ENCODE results near the gene PYGO2.
"Not testable (repeated sequence)": the region's sequence is repeated elsewhere in the genome, so short reads cannot be mapped to it uniquely, and the experiment has no call there.

PYGO2 gene

DNA sequence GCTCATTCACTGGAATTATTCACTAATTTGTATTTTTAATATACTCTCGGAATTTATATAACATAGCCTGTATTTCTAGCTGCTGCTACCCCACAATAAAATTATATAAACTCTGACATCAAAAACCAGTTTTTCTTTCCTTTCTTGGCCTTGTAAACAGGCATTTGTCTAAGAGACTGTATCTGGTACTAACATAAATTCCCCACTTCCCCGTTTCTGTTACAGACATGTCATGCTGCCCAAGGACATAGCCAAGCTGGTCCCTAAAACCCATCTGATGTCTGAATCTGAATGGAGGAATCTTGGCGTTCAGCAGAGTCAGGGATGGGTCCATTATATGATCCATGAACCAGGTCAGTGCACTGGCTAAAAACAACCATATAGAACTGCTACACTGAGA, 16.2 kb upstream of the PYGO2 start:
- DNase-seq = not testable (repeated sequence)

- peak; percentile 82 for DNase-seq
These were observed 14.0 kb upstream of the PYGO2 start for GRCh38 chr1:154975409-154976059.

DNA sequence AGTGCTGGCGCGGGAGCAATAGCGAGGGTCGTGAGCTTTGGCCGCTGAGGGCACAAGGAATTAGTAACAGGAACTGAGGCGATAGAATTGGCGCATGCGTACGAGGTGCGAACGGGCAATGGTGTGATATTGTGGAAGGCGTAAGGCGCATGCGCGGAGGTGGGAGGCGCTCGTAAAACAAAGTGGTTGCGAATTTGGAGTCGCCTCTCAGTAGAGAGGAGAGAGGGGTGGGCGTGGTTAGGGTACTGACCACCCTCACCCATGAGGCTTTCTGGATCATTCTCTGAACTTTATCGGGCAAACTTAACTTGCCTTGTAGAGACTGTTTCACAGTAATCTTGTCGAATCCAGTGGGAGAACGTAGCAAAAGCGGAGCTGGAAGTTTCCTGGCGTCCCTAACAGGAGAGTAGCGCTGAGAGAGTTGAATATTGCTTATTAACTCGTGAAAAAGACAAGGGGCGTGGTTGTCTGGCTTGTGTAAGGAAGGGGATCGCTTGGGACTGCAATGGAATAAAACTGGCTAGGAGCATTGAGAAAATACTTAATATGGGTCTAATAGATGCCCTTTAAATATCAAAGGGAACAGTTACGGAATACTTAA, 13.3 kb upstream of the PYGO2 start:
- DNase-seq = peak; percentile 94

DNA sequence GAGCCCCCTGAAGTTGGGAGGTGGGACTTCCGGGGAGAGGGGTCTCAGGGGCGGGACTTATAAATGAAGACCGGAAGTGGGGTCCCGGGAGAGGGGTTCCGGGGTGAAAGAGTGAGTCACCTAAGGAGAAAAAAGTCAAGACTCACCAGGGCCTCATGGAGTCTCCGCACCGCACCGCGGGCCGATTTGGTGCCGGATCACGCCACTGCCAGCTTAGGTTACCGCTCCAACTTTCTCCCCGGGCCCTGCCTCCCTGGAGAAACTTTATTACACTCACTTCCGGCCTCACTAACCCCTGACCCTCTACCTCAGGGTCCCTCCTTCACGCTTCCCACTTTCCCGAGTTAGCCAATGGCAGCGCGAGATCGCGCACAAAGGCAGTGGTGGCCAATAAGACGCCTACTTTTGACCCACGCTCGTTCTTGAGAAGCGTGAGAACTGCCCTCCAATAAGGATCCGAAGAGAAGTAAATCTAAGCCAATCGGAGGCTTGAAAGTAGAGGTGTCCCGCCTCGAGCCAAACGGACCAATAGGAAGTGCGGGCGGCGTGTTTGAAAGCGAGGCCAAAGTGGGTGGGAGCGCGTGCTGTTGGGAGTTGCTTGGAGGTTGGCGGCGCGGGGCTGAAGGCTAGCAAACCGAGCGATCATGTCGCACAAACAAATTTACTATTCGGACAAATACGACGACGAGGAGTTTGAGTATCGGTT, 12.7 kb upstream of the PYGO2 start, which contains the start of gene CKS1B:
Gene CKS1B (plus strand): TSS at position 580 of the 706 bp plus-strand sequence. CDS start 65 bp downstream, at position 645.
- peak; percentile 95 for DNase-seq

DNA sequence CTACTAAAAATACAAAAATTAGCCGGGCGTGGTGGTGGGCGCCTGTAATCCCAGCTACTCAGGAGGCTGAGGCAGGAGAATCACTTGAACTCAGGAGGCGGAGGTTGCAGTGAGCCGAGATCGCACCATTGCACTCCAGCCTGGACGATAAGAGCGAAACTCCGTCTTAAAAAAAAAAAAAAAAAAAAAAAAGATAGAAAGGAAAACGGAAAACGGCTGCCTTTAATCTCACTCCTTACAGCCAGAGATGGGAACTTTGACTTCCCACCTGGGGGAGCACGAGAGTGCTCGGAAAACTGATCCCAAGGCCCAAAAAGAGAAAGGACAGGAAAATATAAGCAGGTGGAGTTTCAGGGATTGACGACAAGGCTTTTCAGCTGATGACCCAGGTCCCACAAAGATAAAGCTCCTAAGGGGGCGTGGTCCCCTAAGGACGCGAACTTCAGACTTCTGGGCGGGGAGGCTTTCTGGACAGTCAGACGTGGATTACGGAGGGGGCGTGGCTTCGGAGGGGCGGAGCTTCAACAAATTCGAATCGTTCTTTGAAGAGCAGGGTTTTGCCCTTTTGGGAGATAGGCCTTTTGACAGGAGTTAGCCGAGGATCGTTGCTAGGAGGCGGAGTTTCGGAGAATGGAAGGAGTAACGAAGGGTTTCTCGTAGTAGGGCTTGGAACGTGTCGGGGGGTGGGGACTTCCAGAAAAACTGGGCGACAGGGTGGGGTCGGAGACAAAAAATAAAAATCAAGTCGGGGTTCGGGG, 11.9 kb upstream of the PYGO2 start:
- peak; percentile 98 for DNase-seq

DNA sequence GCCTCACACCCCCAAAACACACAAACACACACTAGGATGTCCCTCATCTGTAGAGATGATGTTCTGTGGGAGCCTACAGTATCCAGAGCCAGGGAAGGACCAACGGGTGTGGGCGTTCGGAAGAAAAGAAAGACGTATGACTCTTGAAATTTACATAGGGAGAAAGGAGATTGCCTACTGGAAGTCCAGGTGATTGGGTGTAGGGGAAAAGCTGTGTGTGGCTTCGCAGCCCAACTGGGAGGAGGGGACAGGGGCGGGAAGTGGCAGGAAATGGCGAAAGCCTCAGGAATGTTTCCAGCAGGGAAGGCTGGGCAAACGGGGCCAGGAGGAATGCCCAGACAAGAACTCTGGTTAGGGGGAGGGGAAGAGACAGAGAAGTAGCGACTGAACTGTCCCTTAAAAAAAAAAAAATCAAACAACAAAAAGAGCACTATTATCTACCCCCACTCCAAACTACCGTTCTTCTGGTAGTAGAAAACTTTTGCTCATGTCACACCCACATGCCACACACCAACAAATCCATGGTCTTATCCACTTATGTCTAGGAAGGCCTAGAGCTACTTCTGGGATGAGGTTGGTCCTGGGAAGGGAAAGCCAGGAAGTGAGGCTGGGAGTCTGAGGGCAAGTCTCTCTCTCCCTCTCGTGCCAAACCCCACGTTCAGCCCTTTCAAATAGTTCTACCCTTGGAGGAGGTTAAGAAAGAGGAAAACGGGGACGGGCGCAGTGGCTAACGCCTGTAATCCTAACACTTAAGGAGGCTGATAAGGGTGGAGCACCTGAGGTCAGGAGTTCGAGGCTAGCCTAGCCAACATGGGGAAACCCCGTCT, 11.1 kb upstream of the PYGO2 start:
- DNase-seq = no peak

GRCh38 chr1:154972213-154972516, 10.6 kb upstream of the PYGO2 start:
- DNase-seq = no peak

DNA sequence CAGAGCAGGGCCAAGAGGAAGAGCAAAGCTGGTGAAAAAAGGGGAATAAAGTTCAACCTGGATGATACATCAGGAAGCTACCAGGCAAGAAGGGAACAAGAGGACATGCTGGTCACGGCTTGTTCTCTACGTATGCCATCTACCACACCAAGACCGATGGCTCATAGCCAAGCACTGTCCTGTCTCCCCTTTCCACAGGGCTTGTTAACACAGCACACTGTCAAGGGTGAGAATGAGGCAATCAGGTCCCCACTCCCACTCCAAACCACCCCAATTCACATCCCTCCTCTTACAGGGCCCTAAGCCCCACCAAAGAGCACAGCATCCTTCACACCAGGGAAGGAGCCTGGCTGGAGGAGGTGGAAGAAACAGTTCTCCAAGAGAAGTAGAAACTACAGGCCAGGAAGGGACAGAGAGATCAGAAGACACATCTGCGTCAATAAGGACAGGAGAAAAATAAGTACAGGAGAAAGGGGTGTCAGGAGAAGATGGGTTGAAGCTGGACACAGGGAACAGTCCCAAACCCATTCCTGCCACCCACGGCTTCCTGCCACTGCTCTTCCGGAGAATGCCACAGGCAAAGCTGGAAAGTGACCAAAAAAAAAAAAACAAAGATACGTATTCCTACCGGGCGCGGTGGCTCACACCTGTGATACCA, 9.9 kb upstream of the PYGO2 start:
- DNase-seq = no peak

DNA sequence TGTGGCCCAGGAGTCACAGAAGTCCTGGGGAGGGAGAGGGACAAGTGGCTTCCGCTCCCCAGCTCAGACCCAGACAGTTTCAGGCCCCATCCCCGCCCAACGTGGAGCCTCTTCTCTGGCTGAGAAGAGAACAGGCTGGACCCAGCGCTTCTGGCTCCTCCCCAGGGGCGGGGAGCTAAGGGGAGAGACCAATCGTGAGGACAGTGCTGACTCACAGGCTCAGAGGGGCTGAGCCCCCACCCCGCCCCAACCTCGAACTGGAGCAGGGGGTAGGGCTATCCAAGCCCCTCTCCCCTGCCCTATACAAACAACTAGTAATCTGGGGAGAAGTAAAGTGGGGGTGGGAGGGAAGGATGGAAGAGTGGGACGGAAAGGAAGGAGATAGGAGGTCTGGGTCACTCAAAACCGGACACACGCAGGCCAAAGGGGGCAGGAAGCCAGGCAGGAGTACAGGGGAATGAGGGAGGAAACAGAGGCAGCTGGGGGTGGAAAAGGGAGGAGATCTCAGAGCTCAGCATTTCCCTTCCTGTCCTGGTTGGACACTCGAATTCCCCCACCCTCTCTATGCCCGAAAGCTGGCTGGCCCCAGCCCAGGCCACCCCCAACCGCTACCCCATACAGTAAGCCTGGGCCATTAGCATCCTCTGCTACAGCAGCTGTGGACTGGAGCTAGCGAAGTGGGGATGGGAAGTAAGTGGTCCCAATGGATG, 9.2 kb upstream of the PYGO2 start, which contains the start of gene SHC1:
Gene SHC1 (minus strand): TSS at position 117 of the 710 bp plus-strand sequence. CDS start 221 bp downstream, outside the sequence.
- peak; percentile 70 for DNase-seq

DNA sequence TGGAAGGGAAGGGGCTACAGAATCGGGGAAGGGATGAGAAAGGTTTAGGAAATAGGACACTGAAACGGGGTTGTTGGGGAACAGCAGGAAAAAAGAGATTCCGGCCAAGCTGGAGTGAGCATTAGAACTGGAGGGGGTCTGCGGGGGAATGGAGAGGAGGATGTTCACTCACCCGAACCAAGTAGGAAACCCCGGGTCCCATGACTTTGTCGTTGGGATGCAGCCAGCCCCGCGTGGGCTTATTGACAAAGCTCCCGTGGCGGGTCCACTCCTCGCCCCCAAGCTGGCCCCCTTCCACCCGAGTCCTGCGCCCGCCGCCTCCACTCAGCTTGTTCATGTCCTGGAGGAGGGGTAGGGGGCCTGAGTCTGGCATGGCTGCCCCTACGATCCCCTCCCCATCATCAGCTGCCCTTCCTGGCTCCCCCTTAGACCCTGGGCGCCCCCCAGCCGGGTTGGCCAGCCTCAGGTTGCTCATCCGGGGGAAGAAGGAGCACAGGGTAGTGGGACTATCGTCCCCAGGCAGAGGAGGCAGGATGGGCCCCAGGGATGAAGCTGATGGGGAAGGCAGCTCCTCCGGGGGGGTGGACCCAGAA, 8.4 kb upstream of the PYGO2 start:
- no peak for DNase-seq

- no peak for DNase-seq
These were observed 7.7 kb upstream of the PYGO2 start for GRCh38 chr1:154969246-154969645.

DNA sequence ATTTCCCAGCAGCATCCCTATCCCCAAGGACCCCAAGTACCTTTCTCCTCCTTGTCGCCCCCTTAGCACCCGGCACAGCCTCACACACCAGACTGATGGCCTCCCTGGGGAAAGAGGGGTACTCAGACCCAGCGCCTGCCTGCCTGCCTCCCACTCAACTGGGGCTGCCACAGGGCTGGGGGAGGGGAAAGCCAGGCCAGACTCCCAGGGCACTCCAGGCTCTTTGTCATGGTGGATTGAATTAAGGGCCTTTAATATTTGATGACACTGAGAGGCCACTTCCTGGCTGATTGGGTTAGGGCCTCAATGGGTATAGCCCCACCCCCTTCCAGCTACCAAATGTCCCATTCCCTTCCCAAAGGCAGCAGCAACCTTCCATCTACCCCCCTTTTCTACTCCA, 7.1 kb upstream of the PYGO2 start:
- DNase-seq = no peak

- DNase-seq = no peak
These were observed 5.9 kb upstream of the PYGO2 start for GRCh38 chr1:154967331-154967950.

DNA sequence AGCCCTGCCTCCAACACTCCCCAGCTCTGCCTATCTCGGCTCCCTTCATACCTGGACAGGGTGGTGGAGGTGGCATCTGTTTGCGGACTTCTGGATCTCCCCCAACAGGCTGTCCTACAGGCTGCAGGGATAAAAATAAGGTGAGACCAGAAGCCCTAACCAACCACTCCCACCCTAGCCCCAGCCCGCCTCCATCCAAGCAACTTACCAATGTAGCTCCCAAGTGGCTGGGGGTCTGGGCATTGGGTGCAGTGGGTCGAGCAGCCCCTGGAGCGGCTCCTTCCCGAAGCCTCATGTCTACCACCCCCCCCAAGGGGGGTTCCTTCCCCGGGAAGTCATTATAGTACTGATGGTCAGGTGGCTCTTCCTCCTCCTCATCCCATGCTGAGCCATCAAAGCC, 4.5 kb upstream of the PYGO2 start:
- DNase-seq = no peak

GRCh38 chr1:154964359-154964758, 2.8 kb upstream of the PYGO2 start:
- DNase-seq = no peak

GRCh38 chr1:154963643-154964042, 2.1 kb upstream of the PYGO2 start:
- no peak for DNase-seq

- no peak for DNase-seq
These were observed 1.3 kb upstream of the PYGO2 start for GRCh38 chr1:154962795-154963330.

DNA sequence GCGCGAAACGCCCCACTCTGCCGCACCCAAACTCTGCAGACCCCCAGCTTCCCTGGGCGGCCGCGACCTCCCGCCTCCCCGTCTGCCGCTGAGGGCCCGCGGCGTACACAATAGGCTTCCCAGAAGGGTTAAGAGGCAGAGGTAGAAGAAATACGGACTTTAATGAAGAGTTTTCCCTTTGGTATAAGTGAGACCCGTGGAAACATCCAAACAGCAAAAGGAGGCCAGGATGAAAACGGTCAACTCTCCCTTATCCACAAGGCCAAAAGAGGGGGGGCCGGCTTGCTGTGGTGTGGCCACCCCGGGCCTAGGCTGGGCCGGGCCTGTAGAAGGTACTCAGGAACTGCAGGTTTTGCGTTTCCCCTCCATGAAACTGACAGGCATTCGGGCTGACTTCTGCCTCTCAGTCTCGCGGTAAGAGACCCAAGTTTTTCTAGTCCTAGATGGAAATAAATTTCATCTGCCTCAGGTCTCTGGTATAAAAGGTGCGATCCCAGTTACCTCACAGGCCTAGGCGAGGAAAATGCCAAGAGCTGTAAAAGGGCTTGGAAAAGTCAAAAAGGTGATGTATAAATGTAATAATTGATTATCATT, 671 bp upstream of the PYGO2 start:
- peak; percentile 48 for DNase-seq

- no peak for DNase-seq
These were observed 991 bp downstream of the PYGO2 start for GRCh38 chr1:154960446-154961136.

All from stimulated activated CD8-positive, alpha-beta memory T cell treated with anti-CD3 and anti-CD28 coated beads, Interleukin-4, amount 100 ng/mL, for 48 hours (primary cell).